H1 (cell line): ENCODE measurements around the gene METRN.

ENCODE experiments used
- BACH1 ChIP-seq: IDR thresholded peaks from 2 replicates; pipeline ENCODE4 v1.6.1; 2012; ENCODE audit warnings: low read length, improper control_type of control experiment
- BCL11A ChIP-seq, 2 experiments: IDR thresholded peaks; one replicate each; pipeline ENCODE4 v1.6.1; 2011; ENCODE audit warnings: low read depth in 2 of 2, low read length in 2 of 2, mild to moderate bottlenecking in 2 of 2
- CREB1 ChIP-seq: IDR thresholded peaks from 2 replicates; pipeline ENCODE4 v1.6.1; 2012; ENCODE audit warnings: inconsistent platforms
- CTCF ChIP-seq, 3 experiments: IDR thresholded peaks; 1 replicate in 2 of 3; 2 replicates in 1 of 3; pipeline versions ENCODE4 v1.5.1 to v1.6.1; 2011; ENCODE audit warnings: low read length in 3 of 3, mild to moderate bottlenecking in 3 of 3, inconsistent platforms in 2 of 3, low read depth in 1 of 3, moderate library complexity in 1 of 3; ENCODE audit not compliant: insufficient read depth in 1 of 3; ENCODE audit errors: control extremely low read depth in 1 of 3
- POLR2A ChIP-seq, 2 experiments: IDR thresholded peaks; 1 replicate in 1 of 2; 2 replicates in 1 of 2; pipeline ENCODE4 v1.6.1; 2011; ENCODE audit warnings: low read depth in 2 of 2, low read length in 2 of 2, mild to moderate bottlenecking in 2 of 2; ENCODE audit errors: control extremely low read depth in 1 of 2
- RAD21 ChIP-seq, 2 experiments: IDR thresholded peaks in 1 of 2; conservative IDR thresholded peaks in 1 of 2; 2 replicates each; pipeline ENCODE4 v1.6.1; 2011; ENCODE audit warnings: low read depth in 2 of 2, low read length in 2 of 2, improper control_type of control experiment in 1 of 2, inconsistent platforms in 1 of 2, mild to moderate bottlenecking in 1 of 2, moderate library complexity in 1 of 2
- SIN3A ChIP-seq, 2 experiments: IDR thresholded peaks in 1 of 2; conservative IDR thresholded peaks in 1 of 2; 2 replicates each; pipeline ENCODE4 v1.6.1; 2011 to 2012; ENCODE audit warnings: low read length in 2 of 2, improper control_type of control experiment in 1 of 2, low read depth in 1 of 2, mild to moderate bottlenecking in 1 of 2
- TCF12 ChIP-seq: IDR thresholded peaks from 2 replicates; pipeline ENCODE4 v1.6.1; 2011; ENCODE audit warnings: low read depth, mild to moderate bottlenecking, low read length
- TF ChIP-seq, protein P1 (sequence below): IDR thresholded peaks from 2 replicates; pipeline ENCODE4 v1.6.1; 2012; ENCODE audit warnings: inconsistent platforms

DNA sequence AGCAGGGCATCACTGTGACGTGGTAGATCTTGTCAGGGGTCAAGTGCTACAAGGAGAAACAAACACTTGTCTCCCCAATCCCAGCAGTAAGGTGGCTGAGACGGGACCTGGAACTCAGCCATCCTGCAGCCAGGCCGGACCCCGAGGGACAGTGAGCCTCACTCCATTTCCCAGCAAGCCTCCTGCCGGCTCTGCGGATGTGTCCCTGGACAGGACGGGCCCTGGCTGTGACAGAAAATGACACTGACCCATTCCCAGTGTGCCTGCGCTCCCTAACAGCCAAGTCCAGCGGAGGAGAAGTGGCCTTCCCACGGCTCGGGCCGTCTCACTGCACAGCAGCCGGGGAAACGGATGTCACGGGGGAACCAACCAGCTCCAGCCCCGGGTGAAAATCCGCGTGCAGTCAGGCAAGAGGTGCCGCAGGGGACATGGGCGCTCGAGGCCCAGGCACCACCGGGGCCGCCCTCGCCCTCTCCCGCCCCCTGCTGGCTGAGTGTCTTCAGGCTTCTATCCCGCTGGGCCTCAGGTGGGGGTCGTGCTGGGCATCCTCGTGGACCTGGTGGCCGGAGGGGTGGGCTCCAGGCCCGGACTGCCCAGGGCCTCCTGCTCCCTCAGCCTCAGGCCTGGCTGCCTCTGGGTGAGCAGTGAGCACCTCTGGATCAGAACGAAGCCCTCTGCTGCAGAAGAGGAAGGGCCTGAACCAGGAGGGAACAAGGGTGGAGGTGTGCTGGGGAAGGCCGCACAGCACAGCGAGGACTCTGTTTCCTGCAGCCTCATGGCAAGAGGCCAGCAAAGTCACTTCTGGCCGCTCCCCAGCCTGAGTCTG is 18.7 kb downstream of the METRN start:
- TF ChIP-seq BCL11A (IDR thresholded peaks at IDR 0.05; ENCODE audit: low read depth in 2 of 2, low read length in 2 of 2) (no peak), RAD21 (IDR thresholded peaks at IDR 0.05 in 1 of 2, conservative IDR thresholded peaks at IDR 0.05 in 1 of 2; ENCODE audit: low read depth in 2 of 2, low read length in 2 of 2) (peak; percentile 25 to 37; a peak in 3 of 4 replicates), POLR2A (IDR thresholded peaks at IDR 0.05; ENCODE audit: control extremely low read depth in 1 of 2, low read depth in 2 of 2, low read length in 2 of 2) (no peak), CTCF (IDR thresholded peaks at IDR 0.05; ENCODE audit: control extremely low read depth in 1 of 3, insufficient read depth in 1 of 3, low read depth in 1 of 3, low read length in 3 of 3) (peak in 2 of 3 experiments; percentile 65 to 68; a peak in 3 of 4 replicates), BACH1 (no peak), SIN3A (conservative IDR thresholded peaks at IDR 0.05 in 1 of 2, IDR thresholded peaks at IDR 0.05 in 1 of 2; ENCODE audit: low read depth in 1 of 2, low read length in 2 of 2) (no peak), CREB1 (no peak), TCF12 (no peak)
- TF ChIP-seq, protein P1, sequence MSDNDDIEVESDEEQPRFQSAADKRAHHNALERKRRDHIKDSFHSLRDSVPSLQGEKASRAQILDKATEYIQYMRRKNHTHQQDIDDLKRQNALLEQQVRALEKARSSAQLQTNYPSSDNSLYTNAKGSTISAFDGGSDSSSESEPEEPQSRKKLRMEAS = no peak
